SK-N-SH (cell line): ENCODE data around the gene SOX10.

ENCODE experiments used
- CHD2 ChIP-seq: fragments of 150-350 bp; IDR thresholded peaks from 2 replicates; pipeline ENCODE4 v1.6.1; 2018; ENCODE audit warnings: low read length; ENCODE audit not compliant: partially characterized antibody
- CTCF ChIP-seq: fragments of 200-600 bp; sonication (generic); IDR thresholded peaks from 2 replicates; pipeline ENCODE4 v1.6.1; 2017; ENCODE audit warnings: antibody characterized with exemption, mild to moderate bottlenecking, moderate library complexity
- EZH2phosphoT487 ChIP-seq: fragments of 200-600 bp; sonication (generic); IDR thresholded peaks from 2 replicates; pipeline ENCODE4 v1.6.1; 2017; ENCODE audit warnings: low read depth, mixed run types, mild to moderate bottlenecking, antibody characterized with exemption, moderate library complexity, borderline replicate concordance
- FOXM1 ChIP-seq: IDR thresholded peaks from 2 replicates; pipeline ENCODE4 v1.4.0; 2012; ENCODE audit warnings: low read depth, mild to moderate bottlenecking
- GABPA ChIP-seq: IDR thresholded peaks from 2 replicates; pipeline ENCODE4 v1.4.0; 2012; ENCODE audit warnings: low read depth, mild to moderate bottlenecking
- JUND ChIP-seq: IDR thresholded peaks from 2 replicates; pipeline ENCODE4 v1.4.0; 2012
- NRF1 ChIP-seq: IDR thresholded peaks from 2 replicates; pipeline ENCODE4 v1.6.1; 2012; ENCODE audit warnings: low read depth, mild to moderate bottlenecking, low read length
- PBX3 ChIP-seq: IDR thresholded peaks from 2 replicates; pipeline ENCODE4; 2012
- POLR2AphosphoS5 ChIP-seq: IDR thresholded peaks from 2 replicates; pipeline ENCODE4 v1.6.1; 2012; ENCODE audit warnings: low read depth, low read length
- TAF1 ChIP-seq: IDR thresholded peaks from 2 replicates; pipeline ENCODE4 v1.6.1; 2012; ENCODE audit warnings: low read depth, mild to moderate bottlenecking, low read length, moderate library complexity, borderline replicate concordance
- TEAD4 ChIP-seq: IDR thresholded peaks from 2 replicates; pipeline ENCODE4 v1.4.0; 2012; ENCODE audit warnings: mild to moderate bottlenecking, borderline replicate concordance; ENCODE audit not compliant: insufficient read depth
- YY1 ChIP-seq: IDR thresholded peaks from 2 replicates; pipeline ENCODE4 v1.4.0; 2012; ENCODE audit warnings: low read depth, mild to moderate bottlenecking

GRCh38 chr22:38021206-38021605 is 36.9 kb upstream of the SOX10 start:
- TF ChIP-seq YY1 = no peak
- no peak for TF ChIP-seq CTCF
- TF ChIP-seq PBX3 = no peak
- TF ChIP-seq TEAD4 = no peak
- TF ChIP-seq POLR2AphosphoS5 = no peak
- TF ChIP-seq TAF1 = no peak
- TF ChIP-seq GABPA = no peak
- no peak for TF ChIP-seq FOXM1
- no peak for TF ChIP-seq EZH2phosphoT487
- TF ChIP-seq JUND = no peak
- no peak for TF ChIP-seq CHD2
- TF ChIP-seq NRF1 = no peak
